HG03469 (cell line): ENCODE data around the gene TP53TG5.

Experiments used
- ATAC-seq: cut with Tn5 transposase; IDR thresholded peaks from one replicate; pipeline ENCODE4 v1.9.1; 2021; ENCODE audit warnings: mild to moderate bottlenecking, moderate library complexity, moderate number of reproducible peaks; ENCODE audit not compliant: unreplicated experiment

TP53TG5 gene

GRCh38 chr20:45378191-45378590 is at the start of gene TP53TG5:
TP53TG5 (minus strand) TSS chr20:45378325; CDS start chr20:45378236, 89 bp downstream.
- no peak for ATAC-seq

GRCh38 chr20:45427236-45428149 is 49.4 kb upstream of the TP53TG5 start:
- no peak for ATAC-seq

GRCh38 chr20:45426320-45427016 is 48.3 kb upstream of the TP53TG5 start:
- no peak for ATAC-seq

- no peak for ATAC-seq
These were observed 47.4 kb upstream of the TP53TG5 start for GRCh38 chr20:45425561-45425960.

- ATAC-seq = no peak
These were observed 45.6 kb upstream of the TP53TG5 start for GRCh38 chr20:45423700-45424099.

- no peak for ATAC-seq
These were observed 42.0 kb upstream of the TP53TG5 start for GRCh38 chr20:45420125-45420524.

GRCh38 chr20:45419188-45420091 is 41.3 kb upstream of the TP53TG5 start:
- ATAC-seq = peak; percentile 66

- no peak for ATAC-seq
These were observed 38.8 kb upstream of the TP53TG5 start for GRCh38 chr20:45416917-45417316.

GRCh38 chr20:45415822-45416637 is 37.9 kb upstream of the TP53TG5 start, which contains the start of gene PIGT:
PIGT (plus strand) TSS chr20:45416141; CDS start chr20:45416157, 16 bp downstream.
- peak; percentile 38 for ATAC-seq

- ATAC-seq = no peak
These were observed 35.4 kb upstream of the TP53TG5 start for GRCh38 chr20:45413479-45413878.

GRCh38 chr20:45412653-45413052 is 34.5 kb upstream of the TP53TG5 start:
- no peak for ATAC-seq

GRCh38 chr20:45410887-45411286 is 32.8 kb upstream of the TP53TG5 start:
- no peak for ATAC-seq

- ATAC-seq = no peak
These were observed 31.6 kb upstream of the TP53TG5 start for GRCh38 chr20:45409521-45410272.

GRCh38 chr20:45408646-45409213 is 30.6 kb upstream of the TP53TG5 start:
- no peak for ATAC-seq

GRCh38 chr20:45407783-45408645 is 29.9 kb upstream of the TP53TG5 start, which contains the start of gene DBNDD2:
DBNDD2 (plus strand) TSS chr20:45408289; CDS start chr20:45408468, 179 bp downstream.
- ATAC-seq = no peak

GRCh38 chr20:45407067-45407745 is 29.1 kb upstream of the TP53TG5 start:
- no peak for ATAC-seq
